ENCODE measurements around the gene FAM131C. TPM values are rescaled to one million over a fixed set of nuclear protein-coding genes. Genes with fewer than 3 reads are reported as not detected.
A peak's percentile ranks its signal among the peaks of the same experiment; 100 is the strongest.

FAM131C gene
- total RNA-seq, 8 experiments from 2014 or later, result 0.20 to 3.6 (median 1.1) TPM; not detected in 1

DNA sequence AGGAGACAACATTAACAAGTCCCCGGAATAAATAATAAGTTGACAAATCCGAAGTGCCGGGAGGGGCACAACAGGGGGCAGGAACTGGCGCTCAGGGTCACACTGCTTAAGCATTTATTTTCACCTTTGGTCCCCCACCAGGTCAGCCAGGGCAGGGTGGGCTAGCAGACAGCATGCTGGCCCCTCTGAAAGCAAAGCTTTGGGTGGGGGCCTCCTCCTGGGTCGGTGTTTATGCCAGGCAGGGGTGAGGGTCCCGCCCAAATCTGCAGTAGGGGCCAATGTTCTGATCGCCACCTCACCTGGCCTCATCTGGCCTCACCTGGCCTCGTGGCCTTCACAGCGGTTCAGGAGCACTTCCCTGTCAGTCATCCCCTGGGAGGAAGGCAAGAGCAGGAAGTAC is 8.2 kb upstream of the FAM131C start:
- 0 to 97% (median 92%) methylated on average over 1 to 7 of the region's 9 CpGs; no CpG with 5 or more reads in 3 of the 10 experiments for WGBS, 10 experiments
- ATAC-seq (replicated peaks in 6 of 8), result no peak
- H3K27ac ChIP-seq, result no peak overlapping the region
- H3K4me3 ChIP-seq, result no peak overlapping the region
- in situ Hi-C loops (cut with MboI; ENCODE audit: low pct_unique_long_range_greater_than_20kb in 2 of 9, low sequenced_read_pairs in 9 of 9, unreplicated experiment in 9 of 9), result loop anchor here in 8 of 9 experiments (5.0 to 25.0 kb wide), 4 partner anchors 103 to 256 kb away; no protein-coding TSS in a partner anchor
- H3K4me1 ChIP-seq (replicated peaks in 1 of 2), result peaks cover 12 to 14% of the 10 kb centered on the region in 2 donors

GRCh38 chr1:16080422-16081150 is 7.1 kb upstream of the FAM131C start:
- no peak for ATAC-seq (replicated peaks in 6 of 8)
- H3K4me3 ChIP-seq, result no peak overlapping the region
- H3K4me1 ChIP-seq (replicated peaks in 1 of 2), result peaks cover 17 to 20% of the 10 kb centered on the region in 2 donors
- WGBS, 10 experiments, result 0 to 92% (median 78%) methylated on average over 1 to 5 of the region's 5 CpGs
- in situ Hi-C loops (cut with MboI; ENCODE audit: low pct_unique_long_range_greater_than_20kb in 2 of 9, low sequenced_read_pairs in 9 of 9, unreplicated experiment in 9 of 9), result loop anchor here in 8 of 9 experiments (5.0 to 25.0 kb wide), 4 partner anchors 104 to 257 kb away; no protein-coding TSS in a partner anchor
- H3K27ac ChIP-seq, result no peak overlapping the region

DNA sequence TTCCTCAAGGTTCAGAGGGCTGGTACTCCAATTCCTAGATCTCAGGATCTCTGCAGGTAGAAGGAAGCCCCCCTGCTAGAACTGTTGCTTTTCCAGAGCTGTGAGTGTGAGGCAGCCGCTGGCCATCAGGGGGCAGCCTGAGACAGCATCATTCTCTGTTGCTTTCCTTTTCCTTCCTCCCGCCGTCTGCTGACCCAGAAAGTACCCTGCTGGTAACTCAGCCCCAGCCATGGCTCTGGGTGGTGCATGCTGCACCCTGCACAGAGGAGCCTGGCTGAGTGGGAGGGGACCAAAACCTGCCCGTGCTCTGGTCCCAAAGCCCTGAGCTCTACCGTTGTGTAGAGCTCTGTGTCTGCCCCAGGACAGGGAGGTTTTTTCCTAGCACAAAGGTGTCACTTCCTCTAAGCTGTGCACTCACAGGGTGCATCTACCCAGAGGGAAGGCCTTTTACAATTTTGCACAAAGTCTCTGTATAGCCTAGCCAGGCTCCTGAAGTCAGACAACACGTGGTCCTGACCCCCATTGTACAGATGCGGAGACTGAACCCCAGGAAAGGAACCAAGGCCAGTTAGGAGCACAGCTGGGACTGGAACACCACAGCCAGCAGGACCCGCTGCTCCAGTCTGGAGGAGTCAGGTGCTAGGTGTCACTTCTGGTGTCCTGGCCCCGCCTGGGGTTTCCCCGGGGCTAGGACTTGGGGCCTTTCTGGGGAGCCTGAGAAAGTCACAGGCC is 5.6 kb upstream of the FAM131C start:
- 0 to 80% (median 50%) methylated on average over 1 to 6 of the region's 10 CpGs; no CpG with 5 or more reads in 5 of the 10 experiments for WGBS, 10 experiments
- peak; percentile 52 to 82 (median 62) for ATAC-seq (replicated peaks in 6 of 8)
- H3K4me3 ChIP-seq, result no peak overlapping the region
- in situ Hi-C loops (cut with MboI; ENCODE audit: low pct_unique_long_range_greater_than_20kb in 2 of 9, low sequenced_read_pairs in 9 of 9, unreplicated experiment in 9 of 9), result loop anchor here in 7 of 9 experiments (5.0 to 25.0 kb wide), 4 partner anchors 108 to 258 kb away; no protein-coding TSS in a partner anchor
- peaks cover 20 to 24% of the 10 kb centered on the region in 2 donors for H3K4me1 ChIP-seq (replicated peaks in 1 of 2)
- H3K27ac ChIP-seq, result no peak overlapping the region

DNA sequence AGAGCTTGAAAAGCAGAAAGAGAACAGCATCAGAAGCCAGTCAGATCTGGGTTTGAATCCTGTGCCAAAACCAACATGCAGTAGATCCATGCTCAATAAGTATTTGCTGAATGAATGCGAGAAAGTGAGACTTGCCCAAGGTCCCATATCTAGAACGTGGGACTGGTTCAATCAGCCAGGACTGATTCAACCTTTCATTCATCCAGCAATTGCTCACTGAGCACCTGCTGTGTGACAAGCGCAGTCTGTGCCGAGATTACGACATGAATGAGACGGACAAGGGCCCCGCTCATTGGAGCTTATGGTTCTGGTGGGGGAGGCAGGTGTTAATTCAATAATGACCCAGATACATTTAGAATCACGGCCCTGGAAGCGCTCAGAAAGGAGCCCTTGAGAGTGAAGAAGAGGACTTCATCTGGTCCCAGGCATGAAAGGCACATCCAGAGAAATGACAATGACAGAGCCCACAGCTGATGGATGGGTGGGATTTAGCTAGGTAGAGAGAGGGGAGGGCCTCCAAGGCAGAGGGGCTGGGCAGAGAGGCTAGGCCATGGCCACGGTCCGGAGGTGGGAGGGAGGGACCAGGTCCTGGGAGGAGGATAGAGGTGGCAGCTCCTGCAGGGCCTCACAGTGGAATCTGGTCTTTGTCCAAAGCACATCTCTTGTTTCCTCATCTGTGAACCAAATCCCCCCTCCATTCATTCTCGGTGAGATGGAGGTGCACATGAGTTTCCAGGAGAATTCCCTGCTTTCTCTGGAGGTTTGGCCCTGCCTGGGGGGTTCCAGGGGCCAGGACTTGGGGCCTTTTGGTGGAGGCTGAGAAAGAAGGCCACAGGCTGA is 4.2 kb upstream of the FAM131C start:
- in situ Hi-C loops (cut with MboI; ENCODE audit: low pct_unique_long_range_greater_than_20kb in 2 of 9, low sequenced_read_pairs in 9 of 9, unreplicated experiment in 9 of 9), result loop anchor here in 7 of 9 experiments (5.0 to 25.0 kb wide), 4 partner anchors 110 to 260 kb away; no protein-coding TSS in a partner anchor

DNA sequence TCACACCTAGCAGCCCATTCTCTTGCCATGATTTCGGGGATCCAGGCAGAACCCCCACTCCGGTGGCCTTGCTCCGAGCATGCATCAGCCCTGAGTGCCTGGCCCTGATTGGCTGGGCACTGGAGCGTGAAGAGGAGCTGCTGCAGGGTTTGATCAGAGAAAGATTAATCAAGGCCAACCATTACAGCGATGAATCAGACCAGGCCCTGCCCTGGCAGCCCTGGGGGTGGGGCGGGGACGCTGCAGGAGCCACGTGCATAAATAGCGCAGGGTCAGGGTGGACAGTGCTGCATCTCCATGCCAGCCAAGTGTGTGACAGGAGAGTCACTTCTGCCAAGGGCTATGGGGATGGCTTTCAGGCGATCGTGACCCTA is 3.4 kb upstream of the FAM131C start:
- ATAC-seq (replicated peaks in 6 of 8), result peak; percentile 45 to 64 (median 53)
- WGBS, 10 experiments, result 40 to 93% (median 67%) methylated on average over 1 to 5 of the region's 11 CpGs; no CpG with 5 or more reads in 3 of the 10 experiments
- no peak overlapping the region for H3K4me3 ChIP-seq
- H3K27ac ChIP-seq, result no peak overlapping the region
- in situ Hi-C loops (cut with MboI; ENCODE audit: low pct_unique_long_range_greater_than_20kb in 2 of 9, low sequenced_read_pairs in 9 of 9, unreplicated experiment in 9 of 9), result loop anchor here in 7 of 9 experiments (5.0 to 25.0 kb wide), 4 partner anchors 110 to 260 kb away; no protein-coding TSS in a partner anchor
- H3K4me1 ChIP-seq (replicated peaks in 1 of 2), result peaks cover 30 to 37% of the 10 kb centered on the region in 2 donors

More for the DNA sequence above, 4.2 kb upstream of the FAM131C start:
- Histone ChIP-seq H3K4me3 (no peak overlapping the region), H3K27ac (no peak overlapping the region), H3K4me1 (replicated peaks in 1 of 2) (peaks cover 30 to 33% of the 10 kb centered on the region in 2 donors)
- ATAC-seq (replicated peaks in 6 of 8), result no peak
- 47 to 94% (median 75%) methylated on average over 1 to 10 of the region's 12 CpGs; no CpG with 5 or more reads in 1 of the 10 experiments for WGBS, 10 experiments

GRCh38 chr1:16076031-16076864 is 2.8 kb upstream of the FAM131C start:
- WGBS, 10 experiments, result 20 to 100% (median 80%) methylated on average over 1 to 10 of the region's 14 CpGs; no CpG with 5 or more reads in 5 of the 10 experiments
- no peak overlapping the region for H3K4me3 ChIP-seq
- ATAC-seq (replicated peaks in 6 of 8), result peak in 5 of 8 experiments; percentile 12 to 35 (median 19)
- in situ Hi-C loops (cut with MboI; ENCODE audit: low pct_unique_long_range_greater_than_20kb in 2 of 9, low sequenced_read_pairs in 9 of 9, unreplicated experiment in 9 of 9), result loop anchor here in 7 of 9 experiments (5.0 to 25.0 kb wide), 4 partner anchors 111 to 261 kb away; no protein-coding TSS in a partner anchor
- no peak overlapping the region for H3K27ac ChIP-seq
- H3K4me1 ChIP-seq (replicated peaks in 1 of 2), result peaks cover 30 to 37% of the 10 kb centered on the region in 2 donors

- no peak overlapping the region for H3K4me3 ChIP-seq
- ATAC-seq (replicated peaks in 6 of 8), result no peak
- 54 to 100% (median 85%) methylated on average over 1 to 10 of the region's 11 CpGs; no CpG with 5 or more reads in 1 of the 10 experiments for WGBS, 10 experiments
- H3K4me1 ChIP-seq (replicated peaks in 1 of 2), result peaks cover 30 to 37% of the 10 kb centered on the region in 2 donors
- H3K27ac ChIP-seq, result no peak overlapping the region
- in situ Hi-C loops (cut with MboI; ENCODE audit: low pct_unique_long_range_greater_than_20kb in 2 of 9, low sequenced_read_pairs in 9 of 9, unreplicated experiment in 9 of 9), result loop anchor here in 7 of 9 experiments (5.0 to 25.0 kb wide), 4 partner anchors 112 to 262 kb away; no protein-coding TSS in a partner anchor
Measured at GRCh38 chr1:16075337-16076030, 2.0 kb upstream of the FAM131C start.

- no peak overlapping the region for H3K4me3 ChIP-seq
- 25 to 100% (median 85%) methylated on average over 1 to 5 of the region's 5 CpGs; no CpG with 5 or more reads in 2 of the 10 experiments for WGBS, 10 experiments
- ATAC-seq (replicated peaks in 6 of 8), result no peak
- in situ Hi-C loops (cut with MboI; ENCODE audit: low pct_unique_long_range_greater_than_20kb in 2 of 9, low sequenced_read_pairs in 9 of 9, unreplicated experiment in 9 of 9), result loop anchor here in 1 of 9 experiments (10.0 kb wide), 1 partner anchor 171 kb away; no protein-coding TSS in a partner anchor
- H3K27ac ChIP-seq, result no peak overlapping the region
- peaks cover 30 to 37% of the 10 kb centered on the region in 2 donors for H3K4me1 ChIP-seq (replicated peaks in 1 of 2)
Measured at GRCh38 chr1:16074217-16074616, 766 bp upstream of the FAM131C start.

DNA sequence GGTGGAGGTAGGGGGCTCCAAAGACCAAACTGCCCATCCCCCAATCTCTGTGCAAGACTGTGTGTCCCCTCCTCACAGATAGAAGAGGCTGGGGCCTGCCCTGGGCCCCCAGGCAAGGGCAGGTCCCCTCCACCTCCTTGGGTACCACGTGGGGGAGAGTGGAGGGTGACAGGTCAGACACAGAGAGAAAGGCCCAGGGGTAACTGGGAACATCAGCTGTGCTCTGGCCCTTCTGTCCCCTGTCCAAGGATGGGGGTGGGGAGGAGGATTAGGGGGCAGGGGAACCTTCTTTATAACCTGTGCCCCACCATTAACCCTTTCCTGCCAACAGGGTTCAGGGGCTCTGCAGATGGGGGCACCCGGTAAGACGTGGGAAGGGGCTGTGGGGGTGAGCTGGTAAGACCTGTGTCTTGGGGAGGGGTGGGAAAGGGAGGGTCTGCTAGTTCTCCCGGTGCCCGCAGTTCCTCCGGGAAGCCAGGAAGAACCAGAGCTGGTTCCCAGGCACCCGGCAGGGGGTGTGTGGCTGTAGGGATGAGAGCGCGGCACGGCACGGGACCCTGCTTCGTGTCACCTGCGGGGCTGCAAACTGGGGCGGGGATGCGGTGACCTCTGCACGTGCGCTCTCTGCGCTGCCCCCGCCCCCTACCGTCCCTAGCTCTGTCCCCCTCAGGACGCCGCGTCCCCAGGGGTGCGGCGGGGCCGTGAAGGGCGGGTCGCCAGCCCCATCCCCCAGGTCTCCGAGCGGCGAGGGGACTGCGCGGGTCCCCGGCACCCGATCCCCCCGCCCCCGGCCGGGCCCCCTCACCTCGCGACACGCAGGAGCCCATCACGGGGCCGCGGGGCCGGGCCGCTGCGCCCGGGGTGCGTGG is 601 bp downstream of the FAM131C start:
- 20% methylated on average over 1 of the region's 49 CpGs; no CpG with 5 or more reads in 9 of the 10 experiments for WGBS, 10 experiments
- Histone ChIP-seq H3K27ac (no peak overlapping the region), H3K4me1 (replicated peaks in 1 of 2) (peaks cover 35 to 42% of the 10 kb centered on the region in 2 donors), H3K4me3 (peak overlapping the region; percentile 25 to 40 (median 36))
- in situ Hi-C loops (cut with MboI; ENCODE audit: low pct_unique_long_range_greater_than_20kb in 2 of 9, low sequenced_read_pairs in 9 of 9, unreplicated experiment in 9 of 9), result loop anchor here in 1 of 9 experiments (10.0 kb wide), 1 partner anchor 172 kb away; no protein-coding TSS in a partner anchor
- ATAC-seq (replicated peaks in 6 of 8), result peak in 6 of 8 experiments; percentile 10 to 64 (median 51)

DNA sequence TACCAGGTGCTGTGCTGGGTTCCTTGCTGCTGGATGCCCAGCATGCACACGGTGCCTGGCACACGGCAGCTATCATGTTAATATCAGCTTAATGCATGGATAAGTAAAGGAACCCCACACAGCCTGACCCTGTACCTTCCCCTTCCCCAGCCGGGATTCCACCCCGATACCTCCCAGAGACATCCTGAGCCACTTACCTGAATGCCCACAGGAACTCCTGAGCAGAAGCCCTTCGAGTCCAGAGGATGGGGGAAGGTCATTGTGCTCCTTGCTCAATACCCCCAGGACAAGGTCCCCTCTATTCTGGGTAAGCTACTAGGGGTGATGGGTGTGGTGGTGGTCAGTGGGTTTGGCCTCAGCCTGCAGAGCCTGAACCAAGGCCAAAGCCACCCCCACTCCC is 1.4 kb downstream of the FAM131C start:
- ATAC-seq (replicated peaks in 6 of 8), result no peak
- no peak overlapping the region for H3K4me3 ChIP-seq
- in situ Hi-C loops (cut with MboI; ENCODE audit: low pct_unique_long_range_greater_than_20kb in 2 of 9, low sequenced_read_pairs in 9 of 9, unreplicated experiment in 9 of 9), result loop anchor here in 1 of 9 experiments (10.0 kb wide), 1 partner anchor 173 kb away; no protein-coding TSS in a partner anchor
- WGBS, 10 experiments, result 33 to 67% (median 61%) methylated on average over 1 to 5 of the region's 5 CpGs; no CpG with 5 or more reads in 7 of the 10 experiments
- H3K4me1 ChIP-seq (replicated peaks in 1 of 2), result peaks cover 36 to 45% of the 10 kb centered on the region in 2 donors
- H3K27ac ChIP-seq, result no peak overlapping the region

All from motor neuron (in vitro differentiated cells).